Measurements from ENCODE around the gene PRDM12. TPM values are rescaled to one million over a fixed set of nuclear protein-coding genes. Genes with fewer than 3 reads are reported as not detected.
"Not testable (repeated sequence)": the region's sequence is repeated elsewhere in the genome, so short reads cannot be mapped to it uniquely, and the experiment has no call there.

Gene PRDM12
- total RNA-seq, 4 donors from 2014 or later = not detected

DNA sequence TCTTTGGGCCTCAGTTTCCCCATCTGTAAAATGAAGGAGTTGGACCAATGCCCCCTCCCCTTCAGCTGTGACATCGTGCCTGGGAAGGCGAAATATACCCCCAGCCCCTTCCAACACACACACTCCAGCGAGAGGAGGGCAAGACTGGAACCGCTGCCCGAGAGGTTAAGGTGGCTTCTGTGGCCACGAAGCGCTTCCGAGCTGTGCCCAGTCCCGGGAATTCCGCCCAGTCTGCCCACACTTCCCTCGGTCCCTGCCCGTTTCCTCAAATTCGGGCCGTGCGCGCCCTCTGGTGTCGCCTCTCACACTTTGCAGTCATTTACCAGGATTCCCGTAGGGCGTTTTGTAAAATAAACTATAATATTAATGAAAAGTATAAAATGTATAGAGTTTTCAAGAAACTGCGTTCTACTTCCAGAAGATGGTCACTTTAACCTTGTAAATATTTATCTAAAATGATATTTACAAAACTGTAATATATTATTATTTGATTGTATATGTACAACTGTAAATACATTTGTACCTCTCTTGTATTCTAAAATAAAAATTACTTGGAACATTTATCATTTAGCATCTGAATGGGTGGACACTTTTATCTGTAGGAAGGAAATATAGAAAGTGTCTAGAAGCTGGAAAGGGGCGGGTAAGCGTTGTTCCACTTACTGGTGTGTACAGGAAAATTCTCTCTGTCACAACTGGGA, 18.2 kb downstream of the PRDM12 start:
- peaks cover 0 to 5% of the 10 kb centered on the region in 2 donors for H3K4me1 ChIP-seq
- no peak overlapping the region for H3K27ac ChIP-seq
- H3K4me3 ChIP-seq = peak overlapping the region; percentile 15 to 50
- peak; percentile 66 to 68 for DNase-seq
- no peaks in the 10 kb centered on the region for H3K36me3 ChIP-seq
- H3K9me3 ChIP-seq = no peaks in the 10 kb centered on the region
- H3K27me3 ChIP-seq = no peaks in the 10 kb centered on the region
- intact Hi-C loops (cut with DNase I; ENCODE audit: low total_unique reads) = loop anchor here (5.0 kb wide), 1 partner anchor 220 kb away; no protein-coding TSS in a partner anchor
- TF ChIP-seq POLR2A (IDR thresholded peaks at IDR 0.05) = no peak
- TF ChIP-seq, protein P1, sequence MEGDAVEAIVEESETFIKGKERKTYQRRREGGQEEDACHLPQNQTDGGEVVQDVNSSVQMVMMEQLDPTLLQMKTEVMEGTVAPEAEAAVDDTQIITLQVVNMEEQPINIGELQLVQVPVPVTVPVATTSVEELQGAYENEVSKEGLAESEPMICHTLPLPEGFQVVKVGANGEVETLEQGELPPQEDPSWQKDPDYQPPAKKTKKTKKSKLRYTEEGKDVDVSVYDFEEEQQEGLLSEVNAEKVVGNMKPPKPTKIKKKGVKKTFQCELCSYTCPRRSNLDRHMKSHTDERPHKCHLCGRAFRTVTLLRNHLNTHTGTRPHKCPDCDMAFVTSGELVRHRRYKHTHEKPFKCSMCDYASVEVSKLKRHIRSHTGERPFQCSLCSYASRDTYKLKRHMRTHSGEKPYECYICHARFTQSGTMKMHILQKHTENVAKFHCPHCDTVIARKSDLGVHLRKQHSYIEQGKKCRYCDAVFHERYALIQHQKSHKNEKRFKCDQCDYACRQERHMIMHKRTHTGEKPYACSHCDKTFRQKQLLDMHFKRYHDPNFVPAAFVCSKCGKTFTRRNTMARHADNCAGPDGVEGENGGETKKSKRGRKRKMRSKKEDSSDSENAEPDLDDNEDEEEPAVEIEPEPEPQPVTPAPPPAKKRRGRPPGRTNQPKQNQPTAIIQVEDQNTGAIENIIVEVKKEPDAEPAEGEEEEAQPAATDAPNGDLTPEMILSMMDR (IDR thresholded peaks at IDR 0.05) = peak; percentile 75 to 82 (median 78)

GRCh38 chr9:130685104-130685503, 20.7 kb downstream of the PRDM12 start:
- H3K27ac ChIP-seq = no peak overlapping the region

GRCh38 chr9:130685945-130686344, 21.6 kb downstream of the PRDM12 start:
- H3K27me3 ChIP-seq; H3K4me1 ChIP-seq; DNase-seq; H3K9me3 ChIP-seq; H3K27ac ChIP-seq; H3K4me3 ChIP-seq; intact Hi-C loops (cut with DNase I; ENCODE audit: low total_unique reads); H3K36me3 ChIP-seq: not testable (repeated sequence)

More at GRCh38 chr9:130685104-130685503, 20.7 kb downstream of the PRDM12 start:
- Histone ChIP-seq H3K9me3 (no peaks in the 10 kb centered on the region), H3K4me3 (no peak overlapping the region), H3K36me3 (no peaks in the 10 kb centered on the region), H3K27me3 (no peaks in the 10 kb centered on the region), H3K4me1 (peaks cover 0 to 5% of the 10 kb centered on the region in 2 donors)
- TF ChIP-seq, protein P1 (IDR thresholded peaks at IDR 0.05) = no peak
- TF ChIP-seq POLR2A (IDR thresholded peaks at IDR 0.05) = no peak
- intact Hi-C loops (cut with DNase I; ENCODE audit: low total_unique reads) = no loop called here
- no peak for DNase-seq

GRCh38 chr9:130687615-130688014, 23.2 kb downstream of the PRDM12 start:
- Histone ChIP-seq H3K4me3 (no peak overlapping the region), H3K27ac (no peak overlapping the region), H3K9me3 (no peaks in the 10 kb centered on the region), H3K36me3 (no peaks in the 10 kb centered on the region), H3K4me1 (no peaks in the 10 kb centered on the region), H3K27me3 (no peaks in the 10 kb centered on the region)
- DNase-seq = no peak
- TF ChIP-seq, protein P1 (IDR thresholded peaks at IDR 0.05) = no peak
- no peak for TF ChIP-seq POLR2A (IDR thresholded peaks at IDR 0.05)
- intact Hi-C loops (cut with DNase I; ENCODE audit: low total_unique reads) = no loop called here

- DNase-seq = no peak
- H3K9me3 ChIP-seq = no peaks in the 10 kb centered on the region
- intact Hi-C loops (cut with DNase I; ENCODE audit: low total_unique reads) = no loop called here
- no peak overlapping the region for H3K4me3 ChIP-seq
- H3K36me3 ChIP-seq = no peaks in the 10 kb centered on the region
- H3K27me3 ChIP-seq = no peaks in the 10 kb centered on the region
- no peak overlapping the region for H3K27ac ChIP-seq
- TF ChIP-seq, protein P1 (IDR thresholded peaks at IDR 0.05) = no peak
- TF ChIP-seq POLR2A (IDR thresholded peaks at IDR 0.05) = no peak
- peaks cover 0 to 3% of the 10 kb centered on the region in 2 donors for H3K4me1 ChIP-seq
Observed at GRCh38 chr9:130688072-130688471, 23.7 kb downstream of the PRDM12 start.

All from uterus (tissue), 4 donors.